Lower leg skin (tissue), 4 donors: ENCODE results near the gene PFN4. TPM values are rescaled to one million over a fixed set of nuclear protein-coding genes. Genes with fewer than 3 reads are reported as not detected.
"Not testable (repeated sequence)": the region's sequence is repeated elsewhere in the genome, so short reads cannot be mapped to it uniquely, and the experiment has no call there.

ENCODE experiments used
- DNase-seq, 2 donors: peaks; one replicate each; pipeline ENCODE4 v3.0.0-alpha.2; 2019; ENCODE audit warnings: low spot score in 2 of 2
- H3K4me3 ChIP-seq: fragments of 200-600 bp; sonication (generic); 2 replicates; pipeline ENCODE4 v1.5.1; 2017; ENCODE audit warnings: mild to moderate bottlenecking, low read depth; ENCODE audit not compliant: poor library complexity, severe bottlenecking
- POLR2A ChIP-seq, 2 donors: fragments of 450-650 bp; IDR thresholded peaks; one replicate each; pipeline ENCODE4 v1.6.1; 2016 to 2017; ENCODE audit warnings: antibody characterized with exemption in 2 of 2, mild to moderate bottlenecking in 1 of 2, moderate library complexity in 1 of 2
- WGBS, 2 donors: methylation state at CpG; one replicate each; pipeline ENCODE4 v1.1.5; 2018; 5-methylcytosine and 5-hydroxymethylcytosine counted together
- intact Hi-C: fragments of 100-400 bp; cut with DNase I; formaldehyde crosslinking; loops from one replicate; pipeline ENCODE4 v1.15.0; 2023; ENCODE audit warnings: low total_unique reads
- total RNA-seq, 4 donors: library from RNA; depleted of rRNA; stranded (reverse); fragments of >200 nt; gene quantifications; one replicate each; pipeline ENCODE4 v1.1.0, GENCODE V29; 2016
- TF ChIP-seq, protein P1 (sequence below), 3 donors: fragments of 450-650 bp; IDR thresholded peaks; one replicate each; pipeline ENCODE4 v1.5.1; 2016; ENCODE audit warnings: antibody characterized with exemption in 3 of 3, mild to moderate bottlenecking in 3 of 3, moderate library complexity in 2 of 3

Gene PFN4
- total RNA-seq, 4 donors from 2014 or later, result 0.65 TPM; not detected in 3

- no peak for DNase-seq
- H3K4me3 ChIP-seq, result no peak overlapping the region
- 51 to 57% methylated on average over 4 of the region's 4 CpGs for WGBS, 2 donors
- intact Hi-C loops, result no loop called here
- TF ChIP-seq, protein P1, sequence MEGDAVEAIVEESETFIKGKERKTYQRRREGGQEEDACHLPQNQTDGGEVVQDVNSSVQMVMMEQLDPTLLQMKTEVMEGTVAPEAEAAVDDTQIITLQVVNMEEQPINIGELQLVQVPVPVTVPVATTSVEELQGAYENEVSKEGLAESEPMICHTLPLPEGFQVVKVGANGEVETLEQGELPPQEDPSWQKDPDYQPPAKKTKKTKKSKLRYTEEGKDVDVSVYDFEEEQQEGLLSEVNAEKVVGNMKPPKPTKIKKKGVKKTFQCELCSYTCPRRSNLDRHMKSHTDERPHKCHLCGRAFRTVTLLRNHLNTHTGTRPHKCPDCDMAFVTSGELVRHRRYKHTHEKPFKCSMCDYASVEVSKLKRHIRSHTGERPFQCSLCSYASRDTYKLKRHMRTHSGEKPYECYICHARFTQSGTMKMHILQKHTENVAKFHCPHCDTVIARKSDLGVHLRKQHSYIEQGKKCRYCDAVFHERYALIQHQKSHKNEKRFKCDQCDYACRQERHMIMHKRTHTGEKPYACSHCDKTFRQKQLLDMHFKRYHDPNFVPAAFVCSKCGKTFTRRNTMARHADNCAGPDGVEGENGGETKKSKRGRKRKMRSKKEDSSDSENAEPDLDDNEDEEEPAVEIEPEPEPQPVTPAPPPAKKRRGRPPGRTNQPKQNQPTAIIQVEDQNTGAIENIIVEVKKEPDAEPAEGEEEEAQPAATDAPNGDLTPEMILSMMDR (IDR thresholded peaks at IDR 0.05), result no peak
- no peak for TF ChIP-seq POLR2A (IDR thresholded peaks at IDR 0.05)
Measured at GRCh38 chr2:24121469-24121868, 1.7 kb downstream of the PFN4 start.

DNA sequence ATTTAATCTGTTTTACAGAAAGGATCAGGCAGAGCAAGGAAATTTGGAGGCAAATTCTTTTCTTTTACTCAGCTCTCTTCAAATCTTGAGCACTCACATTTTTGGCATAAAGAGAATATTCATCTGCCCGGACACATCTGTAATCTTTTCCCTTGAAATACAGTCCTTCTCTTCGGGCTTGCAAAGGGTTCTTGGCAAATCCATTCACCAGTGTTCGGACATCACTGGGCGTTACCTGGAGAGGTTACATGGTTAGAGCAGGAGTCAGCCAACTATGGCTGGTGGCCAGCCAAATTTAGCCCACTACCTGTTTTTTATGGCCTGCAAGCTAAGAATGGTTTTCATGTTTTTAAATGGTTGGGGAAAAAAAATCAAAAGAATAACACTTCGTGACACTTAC lies 2.1 kb downstream of the PFN4 start:
- no peak for DNase-seq
- WGBS, 2 donors, result 61 to 63% methylated on average over 5 of the region's 5 CpGs
- no peak overlapping the region for H3K4me3 ChIP-seq
- intact Hi-C loops, result no loop called here
- TF ChIP-seq, protein P1 (IDR thresholded peaks at IDR 0.05), result no peak
- no peak for TF ChIP-seq POLR2A (IDR thresholded peaks at IDR 0.05)

- DNase-seq, result no peak
- 77 to 88% methylated on average over 1 of the region's 1 CpG for WGBS, 2 donors
- intact Hi-C loops, result no loop called here
- H3K4me3 ChIP-seq, result no peak overlapping the region
- TF ChIP-seq POLR2A (IDR thresholded peaks at IDR 0.05), result no peak
- TF ChIP-seq, protein P1 (IDR thresholded peaks at IDR 0.05), result no peak
Measured at GRCh38 chr2:24117902-24118301, 5.2 kb downstream of the PFN4 start.

DNA sequence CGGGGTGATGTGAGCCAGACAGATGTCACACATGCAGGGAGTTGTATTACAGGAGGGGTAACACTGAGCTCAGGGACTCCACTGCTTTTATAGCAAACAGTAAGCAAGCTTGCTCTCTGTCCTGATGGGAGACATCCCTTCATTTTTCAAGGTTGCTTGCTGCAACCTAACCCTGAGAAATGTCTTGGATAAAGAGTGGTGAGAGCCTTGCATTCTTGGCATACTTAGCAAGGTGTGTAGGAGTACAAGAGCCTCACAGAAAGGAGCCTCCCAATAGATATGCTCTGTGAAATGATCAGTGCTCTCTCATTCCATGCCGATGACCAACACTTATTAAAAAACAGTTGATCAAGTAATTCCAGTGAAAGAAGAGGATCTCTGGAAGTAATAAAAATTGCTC lies 8.1 kb downstream of the PFN4 start:
- no peak overlapping the region for H3K4me3 ChIP-seq
- 43 to 44% methylated on average over 2 of the region's 2 CpGs for WGBS, 2 donors
- intact Hi-C loops, result no loop called here
- no peak for TF ChIP-seq POLR2A (IDR thresholded peaks at IDR 0.05)
- TF ChIP-seq, protein P1 (IDR thresholded peaks at IDR 0.05), result no peak
- no peak for DNase-seq

DNA sequence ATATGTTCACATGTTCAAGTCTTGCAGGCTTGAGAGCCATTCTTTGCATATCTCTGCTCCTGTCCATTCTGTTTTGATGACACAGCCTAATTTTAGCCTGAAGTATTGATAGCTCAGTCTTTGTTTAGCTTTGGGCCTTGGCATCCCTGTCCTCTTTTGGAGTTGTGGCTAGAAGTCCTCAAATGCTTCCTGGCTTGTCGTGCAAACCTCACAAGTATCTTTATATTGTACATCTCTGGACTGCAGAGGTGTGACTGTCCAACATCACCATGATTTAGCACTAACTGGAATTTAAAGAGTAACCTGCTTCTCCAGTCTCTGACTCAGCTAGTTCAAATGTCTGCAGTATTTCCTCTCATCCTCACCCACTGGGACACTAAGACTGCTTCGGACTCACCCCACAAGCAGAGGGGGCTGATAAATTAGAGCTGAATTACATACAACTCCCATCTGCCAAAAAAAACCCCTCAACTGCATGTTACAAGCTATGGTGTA lies 11.7 kb downstream of the PFN4 start:
- H3K4me3 ChIP-seq, result no peak overlapping the region
- no peak for DNase-seq
- TF ChIP-seq, protein P1 (IDR thresholded peaks at IDR 0.05), result no peak
- no peak for TF ChIP-seq POLR2A (IDR thresholded peaks at IDR 0.05)
- 70 to 74% methylated on average over 2 of the region's 2 CpGs for WGBS, 2 donors
- intact Hi-C loops, result no loop called here

- intact Hi-C loops, result no loop called here
- no peak for DNase-seq
- no peak for TF ChIP-seq POLR2A (IDR thresholded peaks at IDR 0.05)
- TF ChIP-seq, protein P1 (IDR thresholded peaks at IDR 0.05), result no peak
- WGBS, 2 donors, result 71 to 85% methylated on average over 7 of the region's 7 CpGs
- H3K4me3 ChIP-seq, result no peak overlapping the region
Measured at GRCh38 chr2:24110660-24111303, 12.4 kb downstream of the PFN4 start.

- H3K4me3 ChIP-seq, intact Hi-C loops, DNase-seq: not testable (repeated sequence)
- WGBS, 2 donors, result 95 to 100% methylated on average over 1 of the region's 1 CpG
Measured at GRCh38 chr2:24109431-24109830, 13.7 kb downstream of the PFN4 start.
